Cardiac muscle cell (in vitro differentiated cells and primary cell): ENCODE measurements around the gene MOB2. TPM values are rescaled to one million over a fixed set of nuclear protein-coding genes. Genes with fewer than 3 reads are reported as not detected.

ENCODE experiments used
- DNase-seq, 2 donors: peaks; one replicate each; pipeline versions ENCODE4 v3.0.0 to v3.0.0-alpha.2; 2010 to 2017; ENCODE audit warnings: low read depth in 1 of 2, low spot score in 1 of 2
- H3K27ac ChIP-seq: fragments of 200-600 bp; sonication (generic); 2 replicates; pipeline ENCODE4 v1.5.1; 2016
- H3K27me3 ChIP-seq: fragments of 200-600 bp; sonication (generic); 2 replicates; pipeline ENCODE4 v1.6.0; 2016; ENCODE audit warnings: control low read depth
- H3K36me3 ChIP-seq: fragments of 200-600 bp; sonication (generic); 2 replicates; pipeline ENCODE4 v1.5.1; 2016; ENCODE audit warnings: control low read depth
- H3K4me1 ChIP-seq: fragments of 200-600 bp; sonication (generic); 2 replicates; pipeline ENCODE4 v1.8.1; 2017; ENCODE audit warnings: low read depth, mild to moderate bottlenecking, mixed run types
- H3K4me3 ChIP-seq: fragments of 200-600 bp; sonication (generic); 2 replicates; pipeline ENCODE4 v1.5.1; 2016; ENCODE audit warnings: mild to moderate bottlenecking
- H3K9me3 ChIP-seq: fragments of 200-600 bp; sonication (generic); 2 replicates; pipeline ENCODE4 v1.5.1; 2017; ENCODE audit warnings: low read depth, mild to moderate bottlenecking, control low read depth
- CTCF ChIP-seq: IDR thresholded peaks from 2 replicates; pipeline ENCODE4 v1.5.1; 2012; ENCODE audit warnings: low read depth, mild to moderate bottlenecking, low read length
- polyA plus RNA-seq: library from polyadenylated mRNA; unstranded; fragments of >200 nt; fragmentation: Nextera tagmentation; extraction: Ambion mirVana; gene quantifications from 2 replicates; pipeline ENCODE4 v1.2.1, GENCODE V29; 2016
- total RNA-seq: library from RNA; depleted of rRNA; stranded (reverse); fragments of >200 nt; gene quantifications from 2 replicates; pipeline ENCODE4 v1.2.3, GENCODE V29; 2016

Gene MOB2
- total and polyA plus RNA-seq, 2 experiments from 2014 or later, result 31.1 to 52.0 TPM

GRCh38 chr11:1503708-1504104 is 17.1 kb upstream of the MOB2 start:
- Histone ChIP-seq H3K27ac (no peak overlapping the region), H3K36me3 (no peaks in the 10 kb centered on the region), H3K9me3 (no peaks in the 10 kb centered on the region), H3K4me1 (peaks cover 7% of the 10 kb centered on the region), H3K4me3 (no peak overlapping the region), H3K27me3 (no peaks in the 10 kb centered on the region)
- no peak for TF ChIP-seq CTCF
- DNase-seq, result no peak

- Histone ChIP-seq H3K4me3 (no peak overlapping the region), H3K27ac (no peak overlapping the region), H3K4me1 (peaks cover 7% of the 10 kb centered on the region), H3K27me3 (no peaks in the 10 kb centered on the region), H3K36me3 (no peaks in the 10 kb centered on the region), H3K9me3 (no peaks in the 10 kb centered on the region)
- DNase-seq, result no peak
- TF ChIP-seq CTCF, result no peak
Measured at GRCh38 chr11:1502954-1503707, 16.6 kb upstream of the MOB2 start.

GRCh38 chr11:1502168-1502953 is 15.8 kb upstream of the MOB2 start:
- no peak for DNase-seq
- no peak overlapping the region for H3K27ac ChIP-seq
- no peaks in the 10 kb centered on the region for H3K36me3 ChIP-seq

GRCh38 chr11:1501421-1502167 is 15.0 kb upstream of the MOB2 start:
- Histone ChIP-seq H3K4me1 (no peaks in the 10 kb centered on the region), H3K4me3 (no peak overlapping the region), H3K27ac (no peak overlapping the region), H3K36me3 (no peaks in the 10 kb centered on the region), H3K27me3 (no peaks in the 10 kb centered on the region), H3K9me3 (no peaks in the 10 kb centered on the region)
- TF ChIP-seq CTCF, result no peak
- no peak for DNase-seq

More at GRCh38 chr11:1502168-1502953, 15.8 kb upstream of the MOB2 start:
- Histone ChIP-seq H3K27me3 (no peaks in the 10 kb centered on the region), H3K4me3 (no peak overlapping the region), H3K9me3 (no peaks in the 10 kb centered on the region), H3K4me1 (peaks cover 1% of the 10 kb centered on the region)
- TF ChIP-seq CTCF, result no peak

- TF ChIP-seq CTCF, result no peak
- no peaks in the 10 kb centered on the region for H3K27me3 ChIP-seq
- no peaks in the 10 kb centered on the region for H3K9me3 ChIP-seq
- no peaks in the 10 kb centered on the region for H3K4me1 ChIP-seq
- no peaks in the 10 kb centered on the region for H3K36me3 ChIP-seq
- DNase-seq, result no peak
- no peak overlapping the region for H3K4me3 ChIP-seq
- H3K27ac ChIP-seq, result no peak overlapping the region
Measured at GRCh38 chr11:1500466-1501420, 14.2 kb upstream of the MOB2 start.
